Measurements from ENCODE around the gene CASTOR1. TPM values are rescaled to one million over a fixed set of nuclear protein-coding genes. Genes with fewer than 3 reads are reported as not detected.

The CASTOR1 gene
- total RNA-seq, 1 experiment from 2014 or later = 2.0 TPM

DNA sequence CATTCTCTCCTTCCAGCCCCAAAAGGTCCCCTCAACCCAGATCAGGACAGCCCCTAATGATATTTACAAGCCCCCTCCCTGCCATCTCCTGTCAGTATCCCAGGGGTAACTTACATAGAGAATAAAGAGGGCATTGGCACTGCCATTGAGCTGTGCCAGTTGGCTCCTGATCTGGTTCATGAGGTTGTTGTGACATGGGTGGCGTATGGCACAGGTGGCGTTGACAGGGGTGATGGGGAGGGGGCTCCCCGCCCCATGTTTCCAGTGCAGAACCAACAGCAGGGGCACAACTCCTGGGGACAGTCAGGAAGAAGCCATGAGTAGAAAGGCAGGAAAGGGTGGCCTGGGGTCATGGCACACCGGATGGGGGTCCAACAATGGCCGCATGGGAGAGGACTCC lies 44.7 kb downstream of the CASTOR1 start:
- intact Hi-C loops (cut with micrococcal nuclease; ENCODE audit: unreplicated experiment) = no loop called here
- Histone ChIP-seq H3K9me3 (ENCODE audit: low read depth, low read length, poor library complexity, severe bottlenecking) (no peaks in the 10 kb centered on the region), H3K27ac (ENCODE audit: low read depth, low read length, poor library complexity, severe bottlenecking) (no peak overlapping the region), H3K4me3 (ENCODE audit: low read depth, low read length, poor library complexity, severe bottlenecking) (no peak overlapping the region), H3K27me3 (replicated peaks; ENCODE audit: insufficient read depth, low read depth, low read length, poor library complexity) (peaks cover 2% of the 10 kb centered on the region), H3K36me3 (ENCODE audit: insufficient read depth, low read length, poor library complexity, severe bottlenecking) (no peaks in the 10 kb centered on the region), H3K4me1 (ENCODE audit: insufficient read depth, low read length, poor library complexity, severe bottlenecking) (peaks cover 14% of the 10 kb centered on the region)
- ChIA-PET CTCF (interaction anchor here (0.6 kb wide), 2 partner anchors 19 to 572 kb away, joined by 3 to 5 read pairs; no protein-coding TSS in a partner anchor), POLR2A (ENCODE audit: low non-redundant PET) (interaction anchor here (0.5 kb wide), 1 partner anchor 606 kb away, joined by 3 read pairs; no protein-coding TSS in a partner anchor)
- no TSS peak for BruUV-seq (replicated peaks)
- no peak for DNase-seq (ENCODE audit: low spot score)
- TF ChIP-seq EZH2 (IDR thresholded peaks at IDR 0.05; ENCODE audit: borderline replicate concordance, low read depth, low read length, poor library complexity, severe bottlenecking) = no peak
- TF ChIP-seq, protein P1, sequence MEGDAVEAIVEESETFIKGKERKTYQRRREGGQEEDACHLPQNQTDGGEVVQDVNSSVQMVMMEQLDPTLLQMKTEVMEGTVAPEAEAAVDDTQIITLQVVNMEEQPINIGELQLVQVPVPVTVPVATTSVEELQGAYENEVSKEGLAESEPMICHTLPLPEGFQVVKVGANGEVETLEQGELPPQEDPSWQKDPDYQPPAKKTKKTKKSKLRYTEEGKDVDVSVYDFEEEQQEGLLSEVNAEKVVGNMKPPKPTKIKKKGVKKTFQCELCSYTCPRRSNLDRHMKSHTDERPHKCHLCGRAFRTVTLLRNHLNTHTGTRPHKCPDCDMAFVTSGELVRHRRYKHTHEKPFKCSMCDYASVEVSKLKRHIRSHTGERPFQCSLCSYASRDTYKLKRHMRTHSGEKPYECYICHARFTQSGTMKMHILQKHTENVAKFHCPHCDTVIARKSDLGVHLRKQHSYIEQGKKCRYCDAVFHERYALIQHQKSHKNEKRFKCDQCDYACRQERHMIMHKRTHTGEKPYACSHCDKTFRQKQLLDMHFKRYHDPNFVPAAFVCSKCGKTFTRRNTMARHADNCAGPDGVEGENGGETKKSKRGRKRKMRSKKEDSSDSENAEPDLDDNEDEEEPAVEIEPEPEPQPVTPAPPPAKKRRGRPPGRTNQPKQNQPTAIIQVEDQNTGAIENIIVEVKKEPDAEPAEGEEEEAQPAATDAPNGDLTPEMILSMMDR (conservative IDR thresholded peaks at IDR 0.05; ENCODE audit: low read depth, low read length) = no peak

DNA sequence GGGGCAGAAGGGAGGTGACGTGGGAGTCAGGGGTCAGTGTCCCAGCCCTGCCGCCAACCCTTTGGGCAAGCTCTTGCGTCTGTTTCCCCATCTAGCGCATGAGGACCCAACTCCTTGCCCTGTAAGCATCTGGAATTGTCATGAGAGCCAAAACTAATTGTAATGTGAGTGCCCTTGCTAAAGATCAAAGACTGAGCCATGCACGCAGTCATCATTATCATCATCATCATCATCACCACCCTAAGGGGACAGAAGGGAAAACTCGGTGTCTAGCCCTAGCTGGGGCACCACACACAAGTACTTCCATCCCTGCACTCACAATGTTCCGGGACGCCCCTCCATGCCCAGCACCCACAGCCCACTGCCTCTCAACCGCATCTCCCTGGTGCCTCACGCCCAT lies 45.2 kb downstream of the CASTOR1 start:
- Histone ChIP-seq H3K4me3 (ENCODE audit: low read depth, low read length, poor library complexity, severe bottlenecking) (no peak overlapping the region), H3K27ac (ENCODE audit: low read depth, low read length, poor library complexity, severe bottlenecking) (no peak overlapping the region), H3K9me3 (ENCODE audit: low read depth, low read length, poor library complexity, severe bottlenecking) (no peaks in the 10 kb centered on the region), H3K36me3 (ENCODE audit: insufficient read depth, low read length, poor library complexity, severe bottlenecking) (no peaks in the 10 kb centered on the region), H3K4me1 (ENCODE audit: insufficient read depth, low read length, poor library complexity, severe bottlenecking) (peaks cover 14% of the 10 kb centered on the region), H3K27me3 (replicated peaks; ENCODE audit: insufficient read depth, low read depth, low read length, poor library complexity) (peaks cover 2% of the 10 kb centered on the region)
- ChIA-PET CTCF (interaction anchor here (0.6 kb wide), 1 partner anchor 9 kb away, joined by 3 read pairs; no protein-coding TSS in a partner anchor), POLR2A (ENCODE audit: low non-redundant PET) (no interaction called here)
- no TSS peak for BruUV-seq (replicated peaks)
- intact Hi-C loops (cut with micrococcal nuclease; ENCODE audit: unreplicated experiment) = no loop called here
- DNase-seq (ENCODE audit: low spot score) = no peak
- TF ChIP-seq, protein P1 (conservative IDR thresholded peaks at IDR 0.05; ENCODE audit: low read depth, low read length) = no peak
- no peak for TF ChIP-seq EZH2 (IDR thresholded peaks at IDR 0.05; ENCODE audit: borderline replicate concordance, low read depth, low read length, poor library complexity, severe bottlenecking)

DNA sequence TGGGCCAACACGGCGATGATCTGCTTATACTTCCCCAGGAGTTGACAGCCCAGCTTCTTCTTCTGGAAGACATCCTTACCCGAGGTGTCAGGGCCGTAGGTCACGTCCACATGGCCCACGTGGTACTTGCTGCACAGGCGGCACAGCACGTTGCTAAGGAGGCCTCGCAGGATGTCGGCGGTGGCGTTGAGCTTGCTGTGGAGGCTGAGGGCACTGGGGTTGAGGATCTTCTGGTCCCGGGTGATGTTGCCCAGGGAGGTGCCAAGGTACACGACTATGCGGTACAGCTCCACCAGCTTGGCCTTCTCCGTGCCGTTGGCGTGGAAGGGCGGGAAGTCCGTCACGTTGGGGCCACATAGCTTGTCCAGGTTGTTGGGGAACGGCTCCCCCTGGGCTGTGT lies 45.6 kb downstream of the CASTOR1 start:
- peaks cover 14% of the 10 kb centered on the region for H3K4me1 ChIP-seq (ENCODE audit: insufficient read depth, low read length, poor library complexity, severe bottlenecking)
- BruUV-seq (replicated peaks) = no TSS peak
- no peak overlapping the region for H3K4me3 ChIP-seq (ENCODE audit: low read depth, low read length, poor library complexity, severe bottlenecking)

More for the DNA sequence above, 45.6 kb downstream of the CASTOR1 start:
- Histone ChIP-seq H3K36me3 (ENCODE audit: insufficient read depth, low read length, poor library complexity, severe bottlenecking) (no peaks in the 10 kb centered on the region), H3K27me3 (replicated peaks; ENCODE audit: insufficient read depth, low read depth, low read length, poor library complexity) (peaks cover 2% of the 10 kb centered on the region), H3K27ac (ENCODE audit: low read depth, low read length, poor library complexity, severe bottlenecking) (no peak overlapping the region), H3K9me3 (ENCODE audit: low read depth, low read length, poor library complexity, severe bottlenecking) (no peaks in the 10 kb centered on the region)
- DNase-seq (ENCODE audit: low spot score) = no peak
- intact Hi-C loops (cut with micrococcal nuclease; ENCODE audit: unreplicated experiment) = no loop called here
- ChIA-PET CTCF (interaction anchor here (0.6 kb wide), 1 partner anchor 10 kb away, joined by 3 read pairs; no protein-coding TSS in a partner anchor), POLR2A (ENCODE audit: low non-redundant PET) (no interaction called here)
- TF ChIP-seq, protein P1 (conservative IDR thresholded peaks at IDR 0.05; ENCODE audit: low read depth, low read length) = no peak
- no peak for TF ChIP-seq EZH2 (IDR thresholded peaks at IDR 0.05; ENCODE audit: borderline replicate concordance, low read depth, low read length, poor library complexity, severe bottlenecking)
